RWPE2 (cell line): ENCODE data around the gene SH3BP1.

ENCODE experiments used
- ATAC-seq: fragments of 200-7000 bp; cut with Tn5 transposase; 3 replicates; pipeline ENCODE4 v1.9.1; 2021; ENCODE audit warnings: low read depth
- DNase-seq: peaks from one replicate; pipeline ENCODE4 v3.0.0-alpha.2; 2020; ENCODE audit warnings: low spot score
- H3K27ac ChIP-seq: fragments of 450-650 bp; 2 replicates; pipeline ENCODE4 v1.5.1; 2017; ENCODE audit warnings: mild to moderate bottlenecking; ENCODE audit not compliant: poor library complexity, severe bottlenecking
- H3K27me3 ChIP-seq: fragments of 250-450 bp; sonication (Bioruptor Pico); 2 replicates; pipeline ENCODE4 v1.5.1; 2021; ENCODE audit warnings: mild to moderate bottlenecking, moderate library complexity; ENCODE audit not compliant: insufficient read depth, poor library complexity, severe bottlenecking
- H3K36me3 ChIP-seq: fragments of 250-450 bp; sonication (Bioruptor Pico); 2 replicates; pipeline ENCODE4 v1.5.1; 2020; ENCODE audit warnings: low read depth, mild to moderate bottlenecking, moderate library complexity
- H3K4me1 ChIP-seq: fragments of 250-450 bp; sonication (Bioruptor Pico); 2 replicates; pipeline ENCODE4 v1.5.1; 2021; ENCODE audit warnings: mild to moderate bottlenecking, moderate library complexity; ENCODE audit not compliant: insufficient read depth, poor library complexity, severe bottlenecking
- H3K4me3 ChIP-seq: fragments of 250-450 bp; sonication (Bioruptor Pico); 2 replicates; pipeline ENCODE4 v1.5.1; 2021; ENCODE audit warnings: mild to moderate bottlenecking, moderate library complexity; ENCODE audit not compliant: severe bottlenecking
- H3K9me3 ChIP-seq: fragments of 250-450 bp; sonication (Bioruptor Pico); 2 replicates; pipeline ENCODE4 v1.5.1; 2021; ENCODE audit warnings: mild to moderate bottlenecking, moderate library complexity; ENCODE audit not compliant: severe bottlenecking
- CTCF ChIP-seq: fragments of 450-650 bp; IDR thresholded peaks from one replicate; pipeline ENCODE4 v1.5.1; 2017; ENCODE audit warnings: mild to moderate bottlenecking, moderate library complexity; ENCODE audit not compliant: poor library complexity, severe bottlenecking

Gene SH3BP1

GRCh38 chr22:37610480-37611129 lies 28.9 kb upstream of the SH3BP1 start:
- H3K36me3 ChIP-seq: peaks cover 17% of the 10 kb centered on the region; the same call in 1 of the 2 replicates
- TF ChIP-seq CTCF: no peak
- no peaks in the 10 kb centered on the region for H3K27me3 ChIP-seq
- ATAC-seq (no peak), DNase-seq (no peak)
- no peak overlapping the region for H3K4me3 ChIP-seq
- no peaks in the 10 kb centered on the region for H3K9me3 ChIP-seq
- H3K4me1 ChIP-seq: peaks cover 4% of the 10 kb centered on the region
- peak overlapping the region; percentile 90 for H3K27ac ChIP-seq

- Histone ChIP-seq H3K27ac (no peak overlapping the region), H3K36me3 (peaks cover 23% of the 10 kb centered on the region; the same call in 1 of the 2 replicates), H3K4me1 (peaks cover 4% of the 10 kb centered on the region), H3K4me3 (no peak overlapping the region), H3K9me3 (no peaks in the 10 kb centered on the region), H3K27me3 (no peaks in the 10 kb centered on the region)
- DNase-seq (no peak), ATAC-seq (no peak)
- no peak for TF ChIP-seq CTCF
Measured at GRCh38 chr22:37611207-37611606, 28.3 kb upstream of the SH3BP1 start.

GRCh38 chr22:37616201-37617083 lies 23.0 kb upstream of the SH3BP1 start:
- Histone ChIP-seq H3K9me3 (no peaks in the 10 kb centered on the region), H3K4me3 (no peak overlapping the region), H3K36me3 (peaks cover 46% of the 10 kb centered on the region), H3K27ac (no peak overlapping the region), H3K4me1 (no peaks in the 10 kb centered on the region), H3K27me3 (no peaks in the 10 kb centered on the region)
- TF ChIP-seq CTCF: no peak
- 0 out of 3 replicates have a peak, but pooled peaks have one; percentile 20 for ATAC-seq
- no peak for DNase-seq

GRCh38 chr22:37617431-37617830 lies 22.0 kb upstream of the SH3BP1 start:
- Histone ChIP-seq H3K27me3 (no peaks in the 10 kb centered on the region), H3K27ac (no peak overlapping the region), H3K36me3 (peaks cover 47% of the 10 kb centered on the region), H3K4me3 (no peak overlapping the region), H3K4me1 (no peaks in the 10 kb centered on the region), H3K9me3 (no peaks in the 10 kb centered on the region)
- no peak for TF ChIP-seq CTCF
- no peak for DNase-seq
- no peak for ATAC-seq
